ENCODE measurements around the gene LSM10. TPM values are rescaled to one million over a fixed set of nuclear protein-coding genes. Genes with fewer than 3 reads are reported as not detected.

Gene LSM10
- total and polyA plus RNA-seq, 9 of the 15 experiments (the other 6 are each of a cell fraction or from before 2014, with no cell fraction given) = 13.2 to 146 (median 68.9) TPM

DNA sequence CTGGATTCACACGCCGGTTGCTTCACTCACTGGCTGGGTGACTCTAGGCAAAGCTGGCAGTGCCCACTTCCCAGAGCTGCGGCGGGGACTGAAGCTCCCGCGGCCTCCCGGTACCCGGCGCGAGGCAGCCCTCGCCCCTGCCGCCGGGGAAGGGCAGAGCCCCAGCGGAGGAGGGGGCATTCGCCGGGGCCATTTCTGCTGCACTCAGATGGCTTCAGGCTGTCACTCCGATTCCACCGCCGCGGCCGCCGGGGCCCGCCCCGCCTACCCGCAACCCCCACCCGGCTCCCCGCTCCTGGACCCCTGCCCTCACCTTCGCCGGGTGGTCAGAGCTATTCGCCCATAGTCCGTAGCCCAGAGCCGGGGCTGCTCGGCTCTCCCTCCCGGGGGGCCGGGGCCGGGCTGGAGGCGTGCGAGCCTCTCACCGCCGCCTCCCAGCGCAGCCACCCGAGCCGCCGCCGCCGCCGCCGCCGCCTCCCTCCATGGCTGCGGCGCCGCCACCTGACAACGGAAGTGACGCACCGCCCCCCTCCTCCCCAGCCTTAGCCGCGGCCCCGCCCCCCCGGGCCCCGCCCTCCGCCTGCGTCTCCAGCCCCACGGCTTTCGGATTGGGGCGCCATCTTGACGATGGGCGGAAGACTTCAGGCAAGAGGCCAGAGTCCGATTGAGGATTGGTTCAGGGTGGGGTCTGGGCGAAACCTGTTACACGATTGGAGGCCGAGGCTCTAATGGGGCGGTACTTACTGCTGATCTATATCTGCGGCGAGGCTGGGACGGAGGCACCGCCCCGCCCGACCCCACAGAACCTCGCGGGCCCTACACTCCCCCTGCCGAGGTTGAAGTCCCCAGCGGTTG is 12.1 kb downstream of the LSM10 start, which contains the start of gene STK40:
TSS of gene STK40 (minus strand) at position 515 of the 855 bp plus-strand sequence. CDS start 24,592 bp downstream, outside the sequence.
- peak within 1 kb of the TSS; percentile 80 for H2AFZ ChIP-seq (ENCODE audit: low read depth, low read length)
- peaks cover 38% of the 10 kb centered on the region for H3K36me3 ChIP-seq (ENCODE audit: control insufficient read depth, insufficient read depth, low read length)
- POLR2A ChIA-PET = interaction anchor here (0.6 to 9.7 kb wide), 40 partner anchors 8 to 563 kb away, joined by 3 to 315 read pairs (median 5); partner anchors contain the start of genes EVA1B, LSM10, MAP7D1 and MRPS15
- TF ChIP-seq ZNF134 (CRISPR knock-in tag; conservative IDR thresholded peaks at IDR 0.05) = no peak
- TF ChIP-seq, protein P1, sequence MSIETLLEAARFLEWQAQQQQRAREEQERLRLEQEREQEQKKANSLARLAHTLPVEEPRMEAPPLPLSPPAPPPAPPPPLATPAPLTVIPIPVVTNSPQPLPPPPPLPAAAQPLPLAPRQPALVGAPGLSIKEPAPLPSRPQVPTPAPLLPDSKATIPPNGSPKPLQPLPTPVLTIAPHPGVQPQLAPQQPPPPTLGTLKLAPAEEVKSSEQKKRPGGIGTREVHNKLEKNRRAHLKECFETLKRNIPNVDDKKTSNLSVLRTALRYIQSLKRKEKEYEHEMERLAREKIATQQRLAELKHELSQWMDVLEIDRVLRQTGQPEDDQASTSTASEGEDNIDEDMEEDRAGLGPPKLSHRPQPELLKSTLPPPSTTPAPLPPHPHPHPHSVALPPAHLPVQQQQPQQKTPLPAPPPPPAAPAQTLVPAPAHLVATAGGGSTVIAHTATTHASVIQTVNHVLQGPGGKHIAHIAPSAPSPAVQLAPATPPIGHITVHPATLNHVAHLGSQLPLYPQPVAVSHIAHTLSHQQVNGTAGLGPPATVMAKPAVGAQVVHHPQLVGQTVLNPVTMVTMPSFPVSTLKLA (conservative IDR thresholded peaks at IDR 0.05) = peak in 1 of 2 experiments; percentile 50; a peak in 2 of 4 replicates
- peak; percentile 85 for TF ChIP-seq POLR2G (IDR thresholded peaks at IDR 0.05; ENCODE audit: low read depth, low read length)
- TF ChIP-seq, protein P2, sequence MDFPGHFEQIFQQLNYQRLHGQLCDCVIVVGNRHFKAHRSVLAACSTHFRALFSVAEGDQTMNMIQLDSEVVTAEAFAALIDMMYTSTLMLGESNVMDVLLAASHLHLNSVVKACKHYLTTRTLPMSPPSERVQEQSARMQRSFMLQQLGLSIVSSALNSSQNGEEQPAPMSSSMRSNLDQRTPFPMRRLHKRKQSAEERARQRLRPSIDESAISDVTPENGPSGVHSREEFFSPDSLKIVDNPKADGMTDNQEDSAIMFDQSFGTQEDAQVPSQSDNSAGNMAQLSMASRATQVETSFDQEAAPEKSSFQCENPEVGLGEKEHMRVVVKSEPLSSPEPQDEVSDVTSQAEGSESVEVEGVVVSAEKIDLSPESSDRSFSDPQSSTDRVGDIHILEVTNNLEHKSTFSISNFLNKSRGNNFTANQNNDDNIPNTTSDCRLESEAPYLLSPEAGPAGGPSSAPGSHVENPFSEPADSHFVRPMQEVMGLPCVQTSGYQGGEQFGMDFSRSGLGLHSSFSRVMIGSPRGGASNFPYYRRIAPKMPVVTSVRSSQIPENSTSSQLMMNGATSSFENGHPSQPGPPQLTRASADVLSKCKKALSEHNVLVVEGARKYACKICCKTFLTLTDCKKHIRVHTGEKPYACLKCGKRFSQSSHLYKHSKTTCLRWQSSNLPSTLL (IDR thresholded peaks at IDR 0.05) = no peak
- no peak; the same call in 1 of the 2 replicates for TF ChIP-seq EGR1 (conservative IDR thresholded peaks at IDR 0.05)
- peak; percentile 20 for TF ChIP-seq FUS (optimal IDR thresholded peaks at IDR 0.05; ENCODE audit: low read depth, low read length)
- no peak for TF ChIP-seq BRD9 (IDR thresholded peaks at IDR 0.05; ENCODE audit: low read depth, partially characterized antibody)
- TF ChIP-seq SRF (CRISPR knock-in tag; IDR thresholded peaks at IDR 0.05) = no peak
- TF ChIP-seq RB1 (IDR thresholded peaks at IDR 0.05; ENCODE audit: low read depth) = peak; percentile 86
- TF ChIP-seq SMAD1 (IDR thresholded peaks at IDR 0.05; ENCODE audit: low read depth, low read length, partially characterized antibody) = no peak
- peak; percentile 94 to 99 (median 98) for TF ChIP-seq YY1 (IDR thresholded peaks at IDR 0.05; ENCODE audit: borderline replicate concordance in 1 of 3, control insufficient read depth in 1 of 3, extremely low read depth in 1 of 3, insufficient read depth in 3 of 3, insufficient read length in 1 of 3, insufficient replicate concordance in 2 of 3, low read depth in 1 of 3, low read length in 2 of 3)
- TF ChIP-seq SP1 (CRISPR knock-in tag; IDR thresholded peaks at IDR 0.05) = peak; percentile 82
- no peak for TF ChIP-seq NUFIP1 (IDR thresholded peaks at IDR 0.05; ENCODE audit: partially characterized antibody)

More for the DNA sequence above, 12.1 kb downstream of the LSM10 start, which contains the start of gene STK40:
- in situ Hi-C loops (cut with MboI) (no loop called here), intact Hi-C loops (cut with micrococcal nuclease) (loop anchor here (1.0 to 5.0 kb wide), 2 partner anchors 12 to 63 kb away; partner anchors contain the start of genes EVA1B and LSM10)
- peaks cover 58% of the 10 kb centered on the region for H3K79me2 ChIP-seq (ENCODE audit: control insufficient read depth, insufficient read depth, low read length)
- no peaks in the 10 kb centered on the region for H3K9me3 ChIP-seq (replicated peaks; ENCODE audit: control insufficient read depth, insufficient read depth, low read depth, low read length)
- FAIRE-seq (no peak), DNase-seq (ENCODE audit: extremely low read depth in 1 of 4, low spot score in 3 of 4) (peak; percentile 97 to 100 (median 98)), ATAC-seq (peak; percentile 88)
- peak within 1 kb of the TSS; percentile 91 for H3K4me3 ChIP-seq
- peak within 1 kb of the TSS; percentile 99 for H3K27ac ChIP-seq (ENCODE audit: extremely low read depth, low read depth, low read length)
- peaks cover 29 to 33% of the 10 kb centered on the region in 2 experiments for H3K4me1 ChIP-seq (replicated peaks in 1 of 2; ENCODE audit: control insufficient read depth in 2 of 2, insufficient read depth in 2 of 2, low read length in 2 of 2)
- BruUV-seq (replicated peaks) = no TSS peak
- under 1% methylated on average over 58 of the region's 82 CpGs for WGBS (ENCODE audit: insufficient coverage, low coverage, missing lambda C conversion rate)
- peaks cover 5% of the 10 kb centered on the region for H3K9me1 ChIP-seq (ENCODE audit: control insufficient read depth, insufficient read depth, low read length)
- H3K4me2 ChIP-seq (ENCODE audit: insufficient read depth, low read length) = peak within 1 kb of the TSS; percentile 99
- CTCF ChIA-PET (ENCODE audit: low intra/inter-chr PET ratio) = interaction anchor here (0.5 kb wide), 1 partner anchor 14 kb away, joined by 3 read pairs; no protein-coding TSS in a partner anchor
- H4K20me1 ChIP-seq (replicated peaks; ENCODE audit: control insufficient read depth, insufficient read depth, low read length) = peaks cover 23% of the 10 kb centered on the region; the same call in 1 of the 2 replicates
- H3K27me3 ChIP-seq (ENCODE audit: control insufficient read depth in 2 of 2, insufficient read depth in 2 of 2, low read length in 2 of 2) = no peaks in the 10 kb centered on the region
- H3K9ac ChIP-seq (ENCODE audit: insufficient read depth in 1 of 2, low read depth in 2 of 2, low read length in 2 of 2) = peak within 1 kb of the TSS; percentile 93 to 99

All from K562 (cell line).